Uterus (tissue), 4 donors: ENCODE results near the gene NPAS1. TPM values are rescaled to one million over a fixed set of nuclear protein-coding genes. Genes with fewer than 3 reads are reported as not detected.

Experiments used
- DNase-seq, 2 donors: peaks; one replicate each; pipeline ENCODE4 v3.0.0-alpha.2; 2019 to 2020
- H3K27ac ChIP-seq, 2 donors: fragments of 200-600 bp; sonication (generic); 1 replicate in 1 of 2; 2 replicates in 1 of 2; pipeline ENCODE4 v1.5.1; 2016 to 2018
- H3K27me3 ChIP-seq, 2 donors: fragments of 200-600 bp; sonication (generic); one replicate each; pipeline ENCODE4 v1.5.1; 2018 to 2019; ENCODE audit warnings: control low read depth in 1 of 2
- H3K36me3 ChIP-seq, 2 donors: fragments of 200-600 bp; sonication (generic); one replicate each; pipeline ENCODE4 v1.5.1; 2019; ENCODE audit warnings: control low read depth in 1 of 2
- H3K4me1 ChIP-seq, 2 donors: fragments of 200-600 bp; sonication (generic); one replicate each; pipeline ENCODE4 v1.5.1; 2018 to 2019; ENCODE audit warnings: control low read depth in 1 of 2
- H3K4me3 ChIP-seq, 2 donors: fragments of 200-600 bp; sonication (generic); 1 replicate in 1 of 2; 2 replicates in 1 of 2; pipeline ENCODE4 v1.5.1; 2018 to 2019; ENCODE audit warnings: mild to moderate bottlenecking in 1 of 2
- H3K9me3 ChIP-seq, 2 donors: fragments of 200-600 bp; sonication (generic); one replicate each; pipeline ENCODE4 v1.5.1; 2019; ENCODE audit warnings: control low read depth in 1 of 2
- CTCF ChIP-seq, 4 experiments: fragments of 200-600 bp in 2 of 4; fragments of 450-650 bp in 2 of 4; sonication (generic) in 2 of 4; IDR thresholded peaks; one replicate each; pipeline ENCODE4 v1.5.1; 2016 to 2019; ENCODE audit warnings: antibody characterized with exemption in 4 of 4, mild to moderate bottlenecking in 2 of 4, moderate library complexity in 1 of 4
- POLR2A ChIP-seq, 2 donors: fragments of 450-650 bp; IDR thresholded peaks; one replicate each; pipeline ENCODE4 v1.6.1; 2016; ENCODE audit warnings: antibody characterized with exemption in 2 of 2, mild to moderate bottlenecking in 1 of 2, moderate library complexity in 1 of 2
- intact Hi-C: fragments of 100-400 bp; cut with DNase I; formaldehyde crosslinking; loops from one replicate; pipeline ENCODE4 v1.15.1; 2023; ENCODE audit warnings: low total_unique reads
- total RNA-seq, 4 donors: library from RNA; depleted of rRNA in 3 of 4; stranded (reverse); fragments of >200 nt in 3 of 4; gene quantifications; one replicate each; pipeline versions ENCODE4 v1.1.0 to v1.2.4, GENCODE V29; 2014 to 2023
- donor health status: DM: yes; HTN: yes; CAD: no.

NPAS1 gene
- total RNA-seq, 4 donors from 2014 or later = not detected

GRCh38 chr19:47044946-47045866 lies 25.6 kb downstream of the NPAS1 start:
- no peaks in the 10 kb centered on the region for H3K27me3 ChIP-seq
- no peaks in the 10 kb centered on the region for H3K9me3 ChIP-seq
- no peak overlapping the region for H3K4me3 ChIP-seq
- no peaks in the 10 kb centered on the region for H3K36me3 ChIP-seq
- DNase-seq = no peak
- intact Hi-C loops = no loop called here
- H3K27ac ChIP-seq = no peak overlapping the region
- TF ChIP-seq CTCF (IDR thresholded peaks at IDR 0.05) = no peak
- TF ChIP-seq POLR2A (IDR thresholded peaks at IDR 0.05) = no peak
- H3K4me1 ChIP-seq = no peaks in the 10 kb centered on the region

GRCh38 chr19:47045867-47046470 lies 26.3 kb downstream of the NPAS1 start:
- Histone ChIP-seq H3K4me1 (no peaks in the 10 kb centered on the region), H3K4me3 (no peak overlapping the region), H3K9me3 (no peaks in the 10 kb centered on the region), H3K36me3 (no peaks in the 10 kb centered on the region), H3K27me3 (no peaks in the 10 kb centered on the region), H3K27ac (no peak overlapping the region)
- intact Hi-C loops = no loop called here
- no peak for DNase-seq
- TF ChIP-seq POLR2A (IDR thresholded peaks at IDR 0.05) (no peak), CTCF (IDR thresholded peaks at IDR 0.05) (no peak)

- Histone ChIP-seq H3K36me3 (no peaks in the 10 kb centered on the region), H3K4me1 (no peaks in the 10 kb centered on the region), H3K27me3 (no peaks in the 10 kb centered on the region), H3K4me3 (peak overlapping the region; percentile 60 to 93), H3K9me3 (no peaks in the 10 kb centered on the region), H3K27ac (peak overlapping the region in 1 of 2 donors; percentile 87)
- intact Hi-C loops = no loop called here
- DNase-seq = no peak
- TF ChIP-seq CTCF (IDR thresholded peaks at IDR 0.05) (no peak), POLR2A (IDR thresholded peaks at IDR 0.05) (no peak)
These were observed 27.7 kb downstream of the NPAS1 start for GRCh38 chr19:47047272-47047762.

- peak in 1 of 4 experiments; percentile 5 for TF ChIP-seq CTCF (IDR thresholded peaks at IDR 0.05)
- peak; percentile 12 to 15 for TF ChIP-seq POLR2A (IDR thresholded peaks at IDR 0.05)
- Histone ChIP-seq H3K36me3 (no peaks in the 10 kb centered on the region), H3K4me1 (no peaks in the 10 kb centered on the region), H3K9me3 (no peaks in the 10 kb centered on the region), H3K27ac (peak overlapping the region; percentile 65 to 87), H3K27me3 (no peaks in the 10 kb centered on the region), H3K4me3 (peak overlapping the region; percentile 60 to 93)
- peak; percentile 78 to 85 for DNase-seq
- intact Hi-C loops = no loop called here
These were observed 28.2 kb downstream of the NPAS1 start for GRCh38 chr19:47047763-47048405.
